Measurements from ENCODE around the gene CATSPERZ. TPM values are rescaled to one million over a fixed set of nuclear protein-coding genes. Genes with fewer than 3 reads are reported as not detected.
A peak's percentile ranks its signal among the peaks of the same experiment; 100 is the strongest.

The CATSPERZ gene
- total and polyA plus RNA-seq, 2 of the 8 experiments (the other 6 are each of a cell fraction or from before 2014, with no cell fraction given) = 0.77 TPM; not detected in 1

- Histone ChIP-seq H2BK120ac (replicated peaks; ENCODE audit: low read depth, low read length) (no peak overlapping the region), H3K56ac (replicated peaks; ENCODE audit: insufficient read length, low read depth, low read length) (peak overlapping the region; percentile 74), H3K36me3 (ENCODE audit: control insufficient read depth in 2 of 4, insufficient read depth in 4 of 4, low read length in 3 of 4) (no peaks in the 10 kb centered on the region), H4K20me1 (replicated peaks in 1 of 2; ENCODE audit: control insufficient read depth in 1 of 2, insufficient read depth in 2 of 2, low read length in 2 of 2) (peaks cover 2 to 3% of the 10 kb centered on the region in 2 experiments), H3K4me2 (ENCODE audit: insufficient read depth in 1 of 2, low read depth in 2 of 2, low read length in 2 of 2) (peak overlapping the region; percentile 96 to 98), H3K4me3 (ENCODE audit: extremely low read depth in 1 of 4, insufficient read depth in 2 of 4, low read depth in 3 of 4, low read length in 4 of 4) (peak overlapping the region; percentile 62 to 93 (median 83)), H2BK12ac (ENCODE audit: low read depth, low read length) (peak overlapping the region; percentile 90; the same call in 1 of the 2 replicates), H3K18ac (ENCODE audit: extremely low read depth, low read length) (peak overlapping the region; percentile 95), H3K4ac (replicated peaks; ENCODE audit: insufficient read length, low read depth, low read length) (peak overlapping the region; percentile 99), H3K4me1 (replicated peaks in 1 of 4; ENCODE audit: control insufficient read depth in 3 of 4, insufficient read depth in 4 of 4, low read length in 3 of 4) (peaks cover 3 to 14% (median 12%) of the 10 kb centered on the region in 4 experiments; a peak in 6 of 7 replicates), H4K5ac (ENCODE audit: insufficient read length, low read depth, low read length) (peak overlapping the region; percentile 11), H3K9ac (replicated peaks in 1 of 4; ENCODE audit: extremely low read depth in 1 of 4, low read depth in 3 of 4, low read length in 3 of 4) (peak overlapping the region in 3 of 4 experiments; percentile 4 to 76 (median 55); a peak in 6 of 7 replicates), H2BK5ac (ENCODE audit: low read depth, low read length) (peak overlapping the region; percentile 97; the same call in 1 of the 2 replicates), H4K8ac (ENCODE audit: extremely low read depth, insufficient read depth, low read length) (peak overlapping the region; percentile 7; the same call in 1 of the 2 replicates), H4K91ac (replicated peaks; ENCODE audit: insufficient read length, low read length) (peak overlapping the region; percentile 75), H3K14ac (ENCODE audit: insufficient read length) (no peak overlapping the region), H3K27me3 (replicated peaks in 1 of 4; ENCODE audit: control insufficient read depth in 3 of 4, extremely low read depth in 1 of 4, insufficient read depth in 3 of 4, low read length in 3 of 4) (peaks cover 0 to 10% (median 2%) of the 10 kb centered on the region in 4 experiments; a peak in 2 of 7 replicates), H2AK5ac (ENCODE audit: low read depth, low read length) (peak overlapping the region; percentile 96; the same call in 1 of the 2 replicates), H2BK20ac (ENCODE audit: low read length) (no peak overlapping the region), H3K23ac (ENCODE audit: insufficient read length) (no peak overlapping the region), H3K27ac (ENCODE audit: low read depth, low read length) (no peak overlapping the region), H3K79me1 (ENCODE audit: low read depth, low read length) (peaks cover 13% of the 10 kb centered on the region; the same call in 1 of the 2 replicates), H3K79me2 (ENCODE audit: control insufficient read depth in 1 of 2, insufficient read depth in 2 of 2, low read length in 2 of 2) (peaks cover 0 to 21% of the 10 kb centered on the region in 2 experiments; a peak in 2 of 4 replicates), H2BK15ac (ENCODE audit: low read length) (peak overlapping the region; percentile 88; the same call in 1 of the 2 replicates), H2AFZ (ENCODE audit: low read length) (no peak overlapping the region), H3K23me2 (ENCODE audit: low read depth, low read length) (peaks cover 8% of the 10 kb centered on the region; the same call in 1 of the 2 replicates), H3K9me3 (ENCODE audit: insufficient read depth in 2 of 2, low read depth in 1 of 2, low read length in 1 of 2) (no peaks in the 10 kb centered on the region)
- ChIA-PET CTCF (ENCODE audit: partially characterized antibody) (interaction anchor here (0.8 to 20.8 kb wide), 4 partner anchors 11 to 124 kb away, joined by 3 to 614 read pairs (median 3); partner anchors contain the start of genes CCDC88B, PRDX5 and TRMT112), POLR2A (ENCODE audit: partially characterized antibody) (interaction anchor here (1.0 to 3.9 kb wide), 3 partner anchors 11 to 60 kb away, joined by 3 to 24 read pairs (median 4); partner anchors contain the start of genes PRDX5 and TRMT112)
- DNase-seq (ENCODE audit: low read depth in 1 of 2, low spot score in 2 of 2) (no peak), FAIRE-seq (no peak)
- TF ChIP-seq CHD1 (IDR thresholded peaks at IDR 0.05; ENCODE audit: low read depth, low read length) = no peak
- TF ChIP-seq EGR1 (IDR thresholded peaks at IDR 0.05; ENCODE audit: borderline replicate concordance, low read depth, low read length) = no peak
- TF ChIP-seq RXRA (IDR thresholded peaks at IDR 0.05; ENCODE audit: insufficient read depth, low read depth, low read length) = no peak
- TF ChIP-seq ZNF274 (IDR thresholded peaks at IDR 0.05; ENCODE audit: borderline replicate concordance, extremely low read depth, low read length) = no peak
- no peak for TF ChIP-seq HDAC2 (IDR thresholded peaks at IDR 0.05; ENCODE audit: borderline replicate concordance in 1 of 2, low read depth in 2 of 2, low read length in 2 of 2)
- no peak for TF ChIP-seq GTF2F1 (IDR thresholded peaks at IDR 0.05; ENCODE audit: borderline replicate concordance, low read depth, low read length)
- TF ChIP-seq E2F6 (IDR thresholded peaks at IDR 0.05) = no peak
- no peak for TF ChIP-seq CEBPB (IDR thresholded peaks at IDR 0.05; ENCODE audit: low read depth, low read length)
- no peak for TF ChIP-seq SRF (IDR thresholded peaks at IDR 0.05; ENCODE audit: low read depth, low read length)
- no peak for TF ChIP-seq POLR2AphosphoS5 (IDR thresholded peaks at IDR 0.05; ENCODE audit: low read depth, low read length)
- no peak for TF ChIP-seq JUN (IDR thresholded peaks at IDR 0.05; ENCODE audit: low read depth, low read length)
- 31% methylated on average over 9 of the region's 9 CpGs; no CpG with 5 or more reads in 1 of the 2 experiments for WGBS, 2 experiments (ENCODE audit: extremely low coverage in 1 of 2, insufficient coverage in 1 of 2, insufficient read length in 1 of 2, insufficient replicate concordance in 2 of 2, low coverage in 1 of 2, low lambda C conversion rate in 2 of 2, missing lambda C conversion rate in 1 of 2)
Observed at GRCh38 chr11:64306563-64306875, 6.4 kb downstream of the CATSPERZ start.
